ENCODE data around the gene LRSAM1.

LRSAM1 gene

GRCh38 chr9:127535834-127536233 lies 84.5 kb downstream of the LRSAM1 start:
- DNase-seq (ENCODE audit: low read depth), result no peak

- no peak for DNase-seq (ENCODE audit: low read depth)
Measured at GRCh38 chr9:127536499-127536898, 85.2 kb downstream of the LRSAM1 start.

GRCh38 chr9:127537014-127537413 lies 85.7 kb downstream of the LRSAM1 start:
- DNase-seq (ENCODE audit: low read depth), result no peak

- no peak for DNase-seq (ENCODE audit: low read depth)
Measured at GRCh38 chr9:127537792-127538191, 86.5 kb downstream of the LRSAM1 start.

- peak; percentile 76 for DNase-seq (ENCODE audit: low read depth)
Measured at GRCh38 chr9:127538849-127539258, 87.5 kb downstream of the LRSAM1 start.

- no peak for DNase-seq (ENCODE audit: low read depth)
Measured at GRCh38 chr9:127539259-127539981, 88.1 kb downstream of the LRSAM1 start.

- DNase-seq (ENCODE audit: low read depth), result no peak
Measured at GRCh38 chr9:127539982-127540663, 88.8 kb downstream of the LRSAM1 start.

- no peak for DNase-seq (ENCODE audit: low read depth)
Measured at GRCh38 chr9:127540664-127541041, 89.3 kb downstream of the LRSAM1 start.

- no peak for DNase-seq (ENCODE audit: low read depth)
Measured at GRCh38 chr9:127541176-127541575, 89.9 kb downstream of the LRSAM1 start.

GRCh38 chr9:127541865-127542264 lies 90.6 kb downstream of the LRSAM1 start:
- DNase-seq (ENCODE audit: low read depth), result no peak

GRCh38 chr9:127543221-127543620 lies 91.9 kb downstream of the LRSAM1 start:
- no peak for DNase-seq (ENCODE audit: low read depth)

GRCh38 chr9:127543973-127544533 lies 92.7 kb downstream of the LRSAM1 start:
- DNase-seq (ENCODE audit: low read depth), result no peak

GRCh38 chr9:127545196-127546124 lies 94.2 kb downstream of the LRSAM1 start:
- DNase-seq (ENCODE audit: low read depth), result no peak

GRCh38 chr9:127546125-127546832 lies 95.0 kb downstream of the LRSAM1 start:
- no peak for DNase-seq (ENCODE audit: low read depth)

GRCh38 chr9:127548352-127548881 lies 97.1 kb downstream of the LRSAM1 start:
- no peak for DNase-seq (ENCODE audit: low read depth)

GRCh38 chr9:127549218-127549617 lies 97.9 kb downstream of the LRSAM1 start:
- DNase-seq (ENCODE audit: low read depth), result no peak

- DNase-seq (ENCODE audit: low read depth), result no peak
Measured at GRCh38 chr9:127549751-127550150, 98.4 kb downstream of the LRSAM1 start.

GRCh38 chr9:127550282-127550681 lies 99.0 kb downstream of the LRSAM1 start:
- DNase-seq (ENCODE audit: low read depth), result no peak

GRCh38 chr9:127550751-127551150 lies 99.4 kb downstream of the LRSAM1 start:
- no peak for DNase-seq (ENCODE audit: low read depth)
